ENCODE data around the gene JRKL.

- TF ChIP-seq CTCF (IDR thresholded peaks at IDR 0.05) (no peak), POLR2A (IDR thresholded peaks at IDR 0.05) (no peak)
These were observed 34.9 kb downstream of the JRKL start for GRCh38 chr11:96424693-96425092.
